Measurements from ENCODE around the gene ACTR2. TPM values are rescaled to one million over a fixed set of nuclear protein-coding genes. Genes with fewer than 3 reads are reported as not detected.

Gene ACTR2
- total RNA-seq, 1 donor from 2014 or later = 449 TPM

- Mint-ChIP-seq H3K9me3 (ENCODE audit: low read depth) (no peaks in the 10 kb centered on the region), H3K4me1 (ENCODE audit: low read depth) (peaks cover 40% of the 10 kb centered on the region), H3K27ac (ENCODE audit: unreplicated experiment) (no peak overlapping the region), H3K27me3 (ENCODE audit: low read depth) (no peaks in the 10 kb centered on the region), H3K36me3 (ENCODE audit: low read depth) (no peaks in the 10 kb centered on the region), H3K4me3 (ENCODE audit: unreplicated experiment) (no peak overlapping the region)
- no peak for TF ChIP-seq CTCF (IDR thresholded peaks at IDR 0.05)
- no peak for DNase-seq (ENCODE audit: low spot score)
These were observed 69.3 kb downstream of the ACTR2 start for GRCh38 chr2:65296971-65297370.

- no peak for DNase-seq (ENCODE audit: low spot score)
- Mint-ChIP-seq H3K36me3 (ENCODE audit: low read depth) (no peaks in the 10 kb centered on the region), H3K27ac (ENCODE audit: unreplicated experiment) (no peak overlapping the region), H3K27me3 (ENCODE audit: low read depth) (no peaks in the 10 kb centered on the region), H3K4me3 (ENCODE audit: unreplicated experiment) (no peak overlapping the region), H3K4me1 (ENCODE audit: low read depth) (peaks cover 45% of the 10 kb centered on the region), H3K9me3 (ENCODE audit: low read depth) (no peaks in the 10 kb centered on the region)
- TF ChIP-seq CTCF (IDR thresholded peaks at IDR 0.05) = no peak
These were observed 69.9 kb downstream of the ACTR2 start for GRCh38 chr2:65297544-65297943.

- no peak for DNase-seq (ENCODE audit: low spot score)
- no peak overlapping the region for H3K27ac Mint-ChIP-seq (ENCODE audit: unreplicated experiment)
- peaks cover 49% of the 10 kb centered on the region for H3K4me1 Mint-ChIP-seq (ENCODE audit: low read depth)
- H3K9me3 Mint-ChIP-seq (ENCODE audit: low read depth) = no peaks in the 10 kb centered on the region
- no peaks in the 10 kb centered on the region for H3K36me3 Mint-ChIP-seq (ENCODE audit: low read depth)
- no peak for TF ChIP-seq CTCF (IDR thresholded peaks at IDR 0.05)
- H3K27me3 Mint-ChIP-seq (ENCODE audit: low read depth) = no peaks in the 10 kb centered on the region
- no peak overlapping the region for H3K4me3 Mint-ChIP-seq (ENCODE audit: unreplicated experiment)
These were observed 70.5 kb downstream of the ACTR2 start for GRCh38 chr2:65298089-65298488.

GRCh38 chr2:65299246-65299645 lies 71.6 kb downstream of the ACTR2 start:
- H3K9me3 Mint-ChIP-seq (ENCODE audit: low read depth) = no peaks in the 10 kb centered on the region
- peaks cover 47% of the 10 kb centered on the region for H3K4me1 Mint-ChIP-seq (ENCODE audit: low read depth)
- no peak for DNase-seq (ENCODE audit: low spot score)
- peak overlapping the region; percentile 78 for H3K27ac Mint-ChIP-seq (ENCODE audit: unreplicated experiment)
- H3K36me3 Mint-ChIP-seq (ENCODE audit: low read depth) = no peaks in the 10 kb centered on the region
- no peak overlapping the region for H3K4me3 Mint-ChIP-seq (ENCODE audit: unreplicated experiment)
- no peaks in the 10 kb centered on the region for H3K27me3 Mint-ChIP-seq (ENCODE audit: low read depth)
- TF ChIP-seq CTCF (IDR thresholded peaks at IDR 0.05) = no peak

GRCh38 chr2:65300134-65300760 lies 72.6 kb downstream of the ACTR2 start:
- no peak for DNase-seq (ENCODE audit: low spot score)
- H3K36me3 Mint-ChIP-seq (ENCODE audit: low read depth) = no peaks in the 10 kb centered on the region
- no peaks in the 10 kb centered on the region for H3K27me3 Mint-ChIP-seq (ENCODE audit: low read depth)
- H3K27ac Mint-ChIP-seq (ENCODE audit: unreplicated experiment) = peak overlapping the region; percentile 96
- H3K9me3 Mint-ChIP-seq (ENCODE audit: low read depth) = no peaks in the 10 kb centered on the region
- peak; percentile 1 for TF ChIP-seq CTCF (IDR thresholded peaks at IDR 0.05)
- peaks cover 41% of the 10 kb centered on the region for H3K4me1 Mint-ChIP-seq (ENCODE audit: low read depth)
- H3K4me3 Mint-ChIP-seq (ENCODE audit: unreplicated experiment) = peak overlapping the region; percentile 46
